ENCODE results near the gene CRACR2B.

The CRACR2B gene

GRCh38 chr11:827897-828192, at the start of gene CRACR2B:
CRACR2B (plus strand) TSS chr11:827919; CDS start chr11:828608, 689 bp downstream.
- DNase-seq, result no peak

GRCh38 chr11:778976-779954, 48.5 kb upstream of the CRACR2B start:
- DNase-seq, result no peak

- no peak for DNase-seq
Observed at GRCh38 chr11:779955-780532, 47.7 kb upstream of the CRACR2B start.

GRCh38 chr11:782264-783174, 45.2 kb upstream of the CRACR2B start:
- no peak for DNase-seq

- DNase-seq, result peak; percentile 81
Observed at GRCh38 chr11:783581-784015, 44.1 kb upstream of the CRACR2B start.

GRCh38 chr11:786235-787083, 41.3 kb upstream of the CRACR2B start:
- DNase-seq, result peak; percentile 36

- no peak for DNase-seq
Observed at GRCh38 chr11:787084-787675, 40.5 kb upstream of the CRACR2B start.

- no peak for DNase-seq
Observed at GRCh38 chr11:788009-788640, 39.6 kb upstream of the CRACR2B start.

- no peak for DNase-seq
Observed at GRCh38 chr11:788953-789940, 38.5 kb upstream of the CRACR2B start.

- DNase-seq, result no peak
Observed at GRCh38 chr11:789943-790342, 37.8 kb upstream of the CRACR2B start, which contains the start of gene CEND1. CEND1 (minus strand) TSS chr11:790090; CDS start chr11:788576, 1,514 bp downstream.

- no peak for DNase-seq
Observed at GRCh38 chr11:790721-791564, 36.8 kb upstream of the CRACR2B start.

GRCh38 chr11:791658-792534, 35.8 kb upstream of the CRACR2B start:
- DNase-seq, result no peak

GRCh38 chr11:792535-792821, 35.2 kb upstream of the CRACR2B start:
- no peak for DNase-seq

GRCh38 chr11:792873-793272, 34.8 kb upstream of the CRACR2B start:
- no peak for DNase-seq

GRCh38 chr11:793556-793955, 34.2 kb upstream of the CRACR2B start:
- DNase-seq, result peak; percentile 59

GRCh38 chr11:794013-794765, 33.5 kb upstream of the CRACR2B start:
- DNase-seq, result no peak

All from NCI-H524 treated with DMSO at 0.1 percent for 48 hours (cell line).